ENCODE measurements around the gene LUZP2.

DNA sequence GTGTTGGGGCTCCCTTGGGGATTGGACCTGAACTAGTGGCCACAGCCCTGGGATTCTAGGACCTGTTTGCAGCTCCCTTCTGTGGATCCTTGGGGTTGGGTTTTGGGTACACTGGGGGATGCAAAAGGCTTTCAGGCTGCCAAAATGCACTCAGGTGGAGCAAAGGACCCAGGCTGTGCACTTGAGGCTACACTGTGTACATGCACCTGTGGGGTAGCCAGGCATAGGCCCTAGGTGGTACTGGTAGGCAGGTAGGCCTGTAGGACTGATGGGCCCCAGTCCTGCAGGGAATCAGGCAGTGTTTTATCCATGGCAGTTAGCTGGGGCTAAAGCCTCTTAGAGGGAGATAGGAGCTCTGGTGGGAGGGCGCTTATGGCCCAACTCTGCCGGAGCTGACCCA lies 542.3 kb downstream of the LUZP2 start:
- TF ChIP-seq YY1 (IDR thresholded peaks at IDR 0.05; ENCODE audit: insufficient read depth, insufficient read length) (no peak), SUZ12 (IDR thresholded peaks at IDR 0.05; ENCODE audit: extremely low read depth, insufficient read depth, insufficient read length) (no peak), ZNF274 (IDR thresholded peaks at IDR 0.05; ENCODE audit: low read depth, low read length) (no peak)
